Measurements from ENCODE around the gene FALEC. TPM values are rescaled to one million over a fixed set of nuclear protein-coding genes. Genes with fewer than 3 reads are reported as not detected.

The FALEC gene
- total and polyA plus RNA-seq, 2 of the 8 experiments (the other 6 are each of a cell fraction or from before 2014, with no cell fraction given): not detected

- no peak for DNase-seq (ENCODE audit: low read depth in 1 of 2, low spot score in 2 of 2)
- 64% methylated on average over 5 of the region's 5 CpGs; no CpG with 5 or more reads in 1 of the 2 experiments for WGBS, 2 experiments (ENCODE audit: extremely low coverage in 1 of 2, insufficient coverage in 1 of 2, insufficient read length in 1 of 2, insufficient replicate concordance in 2 of 2, low coverage in 1 of 2, low lambda C conversion rate in 2 of 2, missing lambda C conversion rate in 1 of 2)
- Histone ChIP-seq H2BK20ac (ENCODE audit: low read length) (0 out of 2 replicates have a peak overlapping the region, but pooled peaks have one; percentile 37), H3K23ac (ENCODE audit: insufficient read length) (no peak overlapping the region), H3K36me3 (ENCODE audit: control insufficient read depth in 2 of 4, insufficient read depth in 4 of 4, low read length in 3 of 4) (no peaks in the 10 kb centered on the region), H3K79me2 (ENCODE audit: control insufficient read depth in 1 of 2, insufficient read depth in 2 of 2, low read length in 2 of 2) (no peaks in the 10 kb centered on the region), H4K20me1 (replicated peaks in 1 of 2; ENCODE audit: control insufficient read depth in 1 of 2, insufficient read depth in 2 of 2, low read length in 2 of 2) (no peaks in the 10 kb centered on the region), H2BK12ac (ENCODE audit: low read depth, low read length) (0 out of 2 replicates have a peak overlapping the region, but pooled peaks have one; percentile 0), H4K5ac (ENCODE audit: insufficient read length, low read depth, low read length) (no peak overlapping the region), H3K27me3 (replicated peaks in 1 of 4; ENCODE audit: control insufficient read depth in 3 of 4, extremely low read depth in 1 of 4, insufficient read depth in 3 of 4, low read length in 3 of 4) (no peaks in the 10 kb centered on the region), H4K91ac (replicated peaks; ENCODE audit: insufficient read length, low read length) (no peak overlapping the region), H2AFZ (ENCODE audit: low read length) (0 out of 2 replicates have a peak overlapping the region, but pooled peaks have one; percentile 60), H3K27ac (ENCODE audit: low read depth, low read length) (no peak overlapping the region), H2BK120ac (replicated peaks; ENCODE audit: low read depth, low read length) (no peak overlapping the region), H3K14ac (ENCODE audit: insufficient read length) (no peak overlapping the region), H2AK5ac (ENCODE audit: low read depth, low read length) (no peak overlapping the region), H3K79me1 (ENCODE audit: low read depth, low read length) (no peaks in the 10 kb centered on the region), H3K23me2 (ENCODE audit: low read depth, low read length) (no peaks in the 10 kb centered on the region), H3K4me3 (ENCODE audit: extremely low read depth in 1 of 4, insufficient read depth in 2 of 4, low read depth in 3 of 4, low read length in 4 of 4) (no peak overlapping the region), H3K56ac (replicated peaks; ENCODE audit: insufficient read length, low read depth, low read length) (no peak overlapping the region), H3K4ac (replicated peaks; ENCODE audit: insufficient read length, low read depth, low read length) (no peak overlapping the region), H2BK5ac (ENCODE audit: low read depth, low read length) (no peak overlapping the region), H3K18ac (ENCODE audit: extremely low read depth, low read length) (peak overlapping the region; percentile 16; the same call in 1 of the 2 replicates), H2BK15ac (ENCODE audit: low read length) (peak overlapping the region; percentile 97; the same call in 1 of the 2 replicates), H3K9ac (replicated peaks in 1 of 4; ENCODE audit: extremely low read depth in 1 of 4, low read depth in 3 of 4, low read length in 3 of 4) (no peak overlapping the region), H4K8ac (ENCODE audit: extremely low read depth, insufficient read depth, low read length) (no peak overlapping the region; the same call in 1 of the 2 replicates), H3K4me1 (replicated peaks in 1 of 4; ENCODE audit: control insufficient read depth in 3 of 4, insufficient read depth in 4 of 4, low read length in 3 of 4) (peaks cover 0 to 2% (median 0%) of the 10 kb centered on the region in 4 experiments; a peak in 5 of 7 replicates), H3K4me2 (ENCODE audit: insufficient read depth in 1 of 2, low read depth in 2 of 2, low read length in 2 of 2) (no peak overlapping the region), H3K9me3 (ENCODE audit: insufficient read depth in 2 of 2, low read depth in 1 of 2, low read length in 1 of 2) (no peaks in the 10 kb centered on the region)
- CTCF ChIA-PET (ENCODE audit: partially characterized antibody): interaction anchor here (0.5 to 14.2 kb wide), 39 partner anchors 10 to 1159 kb away, joined by 3 to 253 read pairs (median 4); partner anchors contain the start of genes ADAMTSL4, ECM1, FALEC and TARS2
- FAIRE-seq: no peak
- POLR2A ChIA-PET (ENCODE audit: partially characterized antibody): interaction anchor here (0.6 to 6.7 kb wide), 12 partner anchors 11 to 264 kb away, joined by 3 to 39 read pairs (median 4); partner anchors contain the start of genes ADAMTSL4, FALEC, MCL1 and TARS2
- no peak for TF ChIP-seq POU5F1 (IDR thresholded peaks at IDR 0.05; ENCODE audit: low read depth, low read length)
- TF ChIP-seq CBX8 (IDR thresholded peaks at IDR 0.05; ENCODE audit: borderline replicate concordance, low read depth, low read length): no peak
- TF ChIP-seq TCF12 (IDR thresholded peaks at IDR 0.05; ENCODE audit: low read depth, low read length): no peak
- TF ChIP-seq NANOG (IDR thresholded peaks at IDR 0.05; ENCODE audit: insufficient read depth, low read depth, low read length, poor library complexity, severe bottlenecking): no peak
- no peak for TF ChIP-seq KDM1A (IDR thresholded peaks at IDR 0.05; ENCODE audit: borderline replicate concordance, low read length)
- no peak for TF ChIP-seq MAX (IDR thresholded peaks at IDR 0.05)
- TF ChIP-seq HDAC6 (IDR thresholded peaks at IDR 0.05; ENCODE audit: low read depth, low read length): no peak
- TF ChIP-seq POLR2AphosphoS5 (IDR thresholded peaks at IDR 0.05; ENCODE audit: low read depth, low read length): no peak
- TF ChIP-seq TBP (IDR thresholded peaks at IDR 0.05; ENCODE audit: low read depth, low read length): no peak
- no peak for TF ChIP-seq GABPA (IDR thresholded peaks at IDR 0.05; ENCODE audit: borderline replicate concordance, insufficient read depth, low read length)
- TF ChIP-seq RFX5 (IDR thresholded peaks at IDR 0.05; ENCODE audit: borderline replicate concordance, low read depth, low read length): no peak
- no peak for TF ChIP-seq EGR1 (IDR thresholded peaks at IDR 0.05; ENCODE audit: borderline replicate concordance, low read depth, low read length)
- TF ChIP-seq POLR2A (IDR thresholded peaks at IDR 0.05; ENCODE audit: control extremely low read depth in 1 of 2, low read depth in 2 of 2, low read length in 2 of 2): no peak
- no peak for TF ChIP-seq SUZ12 (IDR thresholded peaks at IDR 0.05; ENCODE audit: low read length)
These were observed 17.3 kb downstream of the FALEC start for GRCh38 chr1:150532860-150533259.
